ENCODE results near the gene FIGN. TPM values are rescaled to one million over a fixed set of nuclear protein-coding genes. Genes with fewer than 3 reads are reported as not detected.

FIGN gene
- total and polyA plus RNA-seq, 2 of the 13 experiments (the other 11 are each of a cell fraction or from before 2014, with no cell fraction given): 6.6 to 6.7 TPM

- H3K27ac ChIP-seq (ENCODE audit: extremely low read length, insufficient read depth, low read length): no peak overlapping the region
- intact Hi-C loops (cut with micrococcal nuclease; ENCODE audit: unreplicated experiment): no loop called here
- DNase-seq (ENCODE audit: low spot score): no peak
- no peak overlapping the region for H3K4me2 ChIP-seq (ENCODE audit: low read depth, low read length)
- no peaks in the 10 kb centered on the region for H3K27me3 ChIP-seq (ENCODE audit: control insufficient read depth in 1 of 2, insufficient read depth in 2 of 2, low read length in 2 of 2)
- WGBS (ENCODE audit: low lambda C conversion rate): 30% methylated on average over 5 of the region's 5 CpGs
- FAIRE-seq: no peak
- no peak overlapping the region for H3K9ac ChIP-seq (ENCODE audit: insufficient read depth, low read depth, low read length)
- no peak overlapping the region for H2AFZ ChIP-seq (ENCODE audit: low read length)
- no peak overlapping the region for H3K4me3 ChIP-seq (replicated peaks in 1 of 3; ENCODE audit: insufficient read depth in 1 of 3, low read depth in 2 of 3, low read length in 3 of 3)
- no peaks in the 10 kb centered on the region for H3K79me2 ChIP-seq (ENCODE audit: insufficient read depth, low read length)
- BruUV-seq (replicated peaks): no TSS peak
- TF ChIP-seq ZNF580 (CRISPR knock-in tag; IDR thresholded peaks at IDR 0.05; ENCODE audit: borderline replicate concordance, low read depth) (no peak), ZNF251 (CRISPR knock-in tag; IDR thresholded peaks at IDR 0.05) (no peak)
- H4K20me1 ChIP-seq (ENCODE audit: insufficient read depth, low read length): no peaks in the 10 kb centered on the region
- ATAC-seq: no peak
- CTCF ChIA-PET (ENCODE audit: low intra/inter-chr PET ratio, low total read pairs): no interaction called here
- POLR2A ChIA-PET: no interaction called here
- in situ Hi-C loops (cut with HindIII; ENCODE audit: extremely low pct_ligation_motif_present, low pct_unique_long_range_greater_than_20kb): no loop called here
- no peaks in the 10 kb centered on the region for H3K36me3 ChIP-seq (replicated peaks in 1 of 2; ENCODE audit: control insufficient read depth in 1 of 2, insufficient read depth in 2 of 2, low read length in 2 of 2)
- H3K9me3 ChIP-seq (ENCODE audit: low read length): no peaks in the 10 kb centered on the region
- no peaks in the 10 kb centered on the region for H3K4me1 ChIP-seq (ENCODE audit: insufficient read depth, low read length)
These were observed 16.5 kb upstream of the FIGN start for GRCh38 chr2:163752267-163752666.

- ATAC-seq: no peak
- no peak for FAIRE-seq
- BruUV-seq (replicated peaks): no TSS peak
These were observed 15.9 kb upstream of the FIGN start for GRCh38 chr2:163751696-163752095.

More at GRCh38 chr2:163751696-163752095, 15.9 kb upstream of the FIGN start:
- TF ChIP-seq RNF2 (conservative IDR thresholded peaks at IDR 0.05; ENCODE audit: low read depth) (no peak), NFE2L2 (IDR thresholded peaks at IDR 0.05; ENCODE audit: low read length) (no peak), ATF5 (CRISPR knock-in tag; IDR thresholded peaks at IDR 0.05; ENCODE audit: low read depth) (no peak)
- DNase-seq (ENCODE audit: low spot score): no peak
- in situ Hi-C loops (cut with HindIII; ENCODE audit: extremely low pct_ligation_motif_present, low pct_unique_long_range_greater_than_20kb) (no loop called here), intact Hi-C loops (cut with micrococcal nuclease; ENCODE audit: unreplicated experiment) (no loop called here)
- Histone ChIP-seq H4K20me1 (ENCODE audit: insufficient read depth, low read length) (no peaks in the 10 kb centered on the region), H3K27me3 (ENCODE audit: control insufficient read depth in 1 of 2, insufficient read depth in 2 of 2, low read length in 2 of 2) (no peaks in the 10 kb centered on the region), H3K36me3 (replicated peaks in 1 of 2; ENCODE audit: control insufficient read depth in 1 of 2, insufficient read depth in 2 of 2, low read length in 2 of 2) (no peaks in the 10 kb centered on the region), H3K4me1 (ENCODE audit: insufficient read depth, low read length) (no peaks in the 10 kb centered on the region), H3K79me2 (ENCODE audit: insufficient read depth, low read length) (no peaks in the 10 kb centered on the region), H2AFZ (ENCODE audit: low read length) (no peak overlapping the region), H3K27ac (ENCODE audit: extremely low read length, insufficient read depth, low read length) (no peak overlapping the region), H3K4me3 (replicated peaks in 1 of 3; ENCODE audit: insufficient read depth in 1 of 3, low read depth in 2 of 3, low read length in 3 of 3) (no peak overlapping the region), H3K4me2 (ENCODE audit: low read depth, low read length) (no peak overlapping the region), H3K9ac (ENCODE audit: insufficient read depth, low read depth, low read length) (no peak overlapping the region), H3K9me3 (ENCODE audit: low read length) (no peaks in the 10 kb centered on the region)
- CTCF ChIA-PET (ENCODE audit: low intra/inter-chr PET ratio, low total read pairs): no interaction called here
- POLR2A ChIA-PET: no interaction called here

All from HepG2 (cell line).